Urinary bladder (tissue), 4 donors: Measurements from ENCODE around the gene FKBP8. TPM values are rescaled to one million over a fixed set of nuclear protein-coding genes. Genes with fewer than 3 reads are reported as not detected.

ENCODE experiments used
- DNase-seq: peaks from one replicate; pipeline ENCODE4 v3.0.0-alpha.2; 2015; ENCODE audit errors: extremely low spot score
- H3K27ac ChIP-seq: one replicate; pipeline ENCODE4 v1.5.1; 2013; ENCODE audit warnings: low read depth, mild to moderate bottlenecking, moderate library complexity
- H3K36me3 ChIP-seq: one replicate; pipeline ENCODE4 v1.6.1; 2013; ENCODE audit warnings: mild to moderate bottlenecking, moderate library complexity; ENCODE audit not compliant: insufficient read depth
- H3K4me1 ChIP-seq: one replicate; pipeline ENCODE4 v1.6.1; 2013; ENCODE audit warnings: mild to moderate bottlenecking, moderate library complexity; ENCODE audit not compliant: insufficient read depth
- H3K4me3 ChIP-seq: one replicate; pipeline ENCODE4 v1.5.1; 2013; ENCODE audit warnings: low read depth, low read length
- WGBS: extraction: QIAGEN DNeasy Blood & Tissue Kit; methylation state at CpG from one replicate; pipeline ENCODE4 v1.1.7; 2013; 5-methylcytosine and 5-hydroxymethylcytosine counted together
- polyA plus RNA-seq: library from polyadenylated mRNA; stranded (reverse); fragments of 200-250 nt; gene quantifications from one replicate; pipeline ENCODE4 v1.2.3, GENCODE V29; 2013
- total RNA-seq: library from RNA; depleted of rRNA; stranded (reverse); fragments of >200 nt; gene quantifications from one replicate; pipeline ENCODE4 v1.2.3, GENCODE V29; 2014
- donor health status: healthy with polysubstance abuse.
- donor health status: healthy.

Gene FKBP8
- total and polyA plus RNA-seq, 2 donors, result 71.3 to 317 TPM

GRCh38 chr19:18487576-18488402, 55.6 kb downstream of the FKBP8 start:
- no peak overlapping the region for H3K4me3 ChIP-seq
- no peaks in the 10 kb centered on the region for H3K4me1 ChIP-seq
- DNase-seq, result no peak
- no peaks in the 10 kb centered on the region for H3K36me3 ChIP-seq
- WGBS, result 84% methylated on average over 17 of the region's 17 CpGs
- no peak overlapping the region for H3K27ac ChIP-seq

GRCh38 chr19:18486746-18487145, 56.6 kb downstream of the FKBP8 start:
- DNase-seq, result no peak
- Histone ChIP-seq H3K4me3 (no peak overlapping the region), H3K36me3 (no peaks in the 10 kb centered on the region), H3K27ac (no peak overlapping the region), H3K4me1 (no peaks in the 10 kb centered on the region)
- 90% methylated on average over 8 of the region's 8 CpGs for WGBS

- H3K4me1 ChIP-seq, result no peaks in the 10 kb centered on the region
- no peak overlapping the region for H3K27ac ChIP-seq
- H3K4me3 ChIP-seq, result no peak overlapping the region
These were observed 58.4 kb downstream of the FKBP8 start for GRCh38 chr19:18484992-18485391.

GRCh38 chr19:18483119-18483890, 60.1 kb downstream of the FKBP8 start:
- Histone ChIP-seq H3K27ac (no peak overlapping the region), H3K4me1 (no peaks in the 10 kb centered on the region), H3K4me3 (no peak overlapping the region), H3K36me3 (no peaks in the 10 kb centered on the region)
- 79% methylated on average over 12 of the region's 12 CpGs for WGBS
- DNase-seq, result no peak

More at GRCh38 chr19:18484992-18485391, 58.4 kb downstream of the FKBP8 start:
- WGBS, result 93% methylated on average over 5 of the region's 5 CpGs
- DNase-seq, result no peak
- H3K36me3 ChIP-seq, result no peaks in the 10 kb centered on the region

Other genes with a start within 250 kb of the FKBP8 start
- gene LSM4, start 220.5 kb downstream of the FKBP8 start, total RNA-seq, result 56.5 TPM
- gene LSM4, start 220.5 kb downstream of the FKBP8 start, polyA plus RNA-seq, result 97.5 TPM
- 13.9 TPM for gene PGPEP1, start 203.0 kb downstream of the FKBP8 start, total RNA-seq
- gene PGPEP1, start 203.0 kb downstream of the FKBP8 start, polyA plus RNA-seq, result 19.0 TPM
- 12.5 TPM for gene GDF15, start 157.4 kb downstream of the FKBP8 start, total RNA-seq
- gene GDF15, start 157.4 kb downstream of the FKBP8 start, polyA plus RNA-seq, result 58.2 TPM
- 2.9 TPM for gene LRRC25, start 146.0 kb downstream of the FKBP8 start, total RNA-seq
- 7.0 TPM for gene LRRC25, start 146.0 kb downstream of the FKBP8 start, polyA plus RNA-seq
- gene SSBP4, start 124.2 kb downstream of the FKBP8 start, total RNA-seq, result 28.8 TPM
- gene SSBP4, start 124.2 kb downstream of the FKBP8 start, polyA plus RNA-seq, result 81.3 TPM
- 26.0 TPM for gene ISYNA1, start 105.4 kb downstream of the FKBP8 start, total RNA-seq
- gene ISYNA1, start 105.4 kb downstream of the FKBP8 start, polyA plus RNA-seq, result 35.6 TPM
- gene ELL, start 21.5 kb downstream of the FKBP8 start, total RNA-seq, result 9.7 TPM
- 13.9 TPM for gene ELL, start 21.5 kb downstream of the FKBP8 start, polyA plus RNA-seq
- 33.8 TPM for gene KXD1, start 14.3 kb upstream of the FKBP8 start, total RNA-seq
- gene KXD1, start 14.3 kb upstream of the FKBP8 start, polyA plus RNA-seq, result 120 TPM
- 610 TPM for gene UBA52, start 28.3 kb upstream of the FKBP8 start, total RNA-seq
- 1,360 TPM for gene UBA52, start 28.3 kb upstream of the FKBP8 start, polyA plus RNA-seq
- gene REX1BD, start 45.2 kb upstream of the FKBP8 start, total RNA-seq, result 18.9 TPM
- gene REX1BD, start 45.2 kb upstream of the FKBP8 start, polyA plus RNA-seq, result 103 TPM
- 2.5 TPM for gene CRLF1, start 63.2 kb upstream of the FKBP8 start, total RNA-seq
- 119 TPM for gene CRLF1, start 63.2 kb upstream of the FKBP8 start, polyA plus RNA-seq
- 3.9 TPM for gene TMEM59L, start 69.3 kb upstream of the FKBP8 start, total RNA-seq
- 5.5 TPM for gene TMEM59L, start 69.3 kb upstream of the FKBP8 start, polyA plus RNA-seq
- gene KLHL26, start 93.5 kb upstream of the FKBP8 start, total RNA-seq, result 2.5 TPM
- gene KLHL26, start 93.5 kb upstream of the FKBP8 start, polyA plus RNA-seq, result 12.5 TPM
- 4.8 TPM for gene CRTC1, start 140.1 kb upstream of the FKBP8 start, total RNA-seq
- gene CRTC1, start 140.1 kb upstream of the FKBP8 start, polyA plus RNA-seq, result 13.6 TPM
- gene COMP, start 247.7 kb upstream of the FKBP8 start, total RNA-seq, result 0.90 TPM
- gene COMP, start 247.7 kb upstream of the FKBP8 start, polyA plus RNA-seq, result 25.0 TPM